Fibroblast of skin of right biceps (primary cell): Measurements from ENCODE around the gene PMEPA1.

ENCODE experiments used
- DNase-seq: peaks from one replicate; pipeline ENCODE4 v3.0.0-alpha.2; 2013

Gene PMEPA1, protein sequence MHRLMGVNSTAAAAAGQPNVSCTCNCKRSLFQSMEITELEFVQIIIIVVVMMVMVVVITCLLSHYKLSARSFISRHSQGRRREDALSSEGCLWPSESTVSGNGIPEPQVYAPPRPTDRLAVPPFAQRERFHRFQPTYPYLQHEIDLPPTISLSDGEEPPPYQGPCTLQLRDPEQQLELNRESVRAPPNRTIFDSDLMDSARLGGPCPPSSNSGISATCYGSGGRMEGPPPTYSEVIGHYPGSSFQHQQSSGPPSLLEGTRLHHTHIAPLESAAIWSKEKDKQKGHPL

DNA sequence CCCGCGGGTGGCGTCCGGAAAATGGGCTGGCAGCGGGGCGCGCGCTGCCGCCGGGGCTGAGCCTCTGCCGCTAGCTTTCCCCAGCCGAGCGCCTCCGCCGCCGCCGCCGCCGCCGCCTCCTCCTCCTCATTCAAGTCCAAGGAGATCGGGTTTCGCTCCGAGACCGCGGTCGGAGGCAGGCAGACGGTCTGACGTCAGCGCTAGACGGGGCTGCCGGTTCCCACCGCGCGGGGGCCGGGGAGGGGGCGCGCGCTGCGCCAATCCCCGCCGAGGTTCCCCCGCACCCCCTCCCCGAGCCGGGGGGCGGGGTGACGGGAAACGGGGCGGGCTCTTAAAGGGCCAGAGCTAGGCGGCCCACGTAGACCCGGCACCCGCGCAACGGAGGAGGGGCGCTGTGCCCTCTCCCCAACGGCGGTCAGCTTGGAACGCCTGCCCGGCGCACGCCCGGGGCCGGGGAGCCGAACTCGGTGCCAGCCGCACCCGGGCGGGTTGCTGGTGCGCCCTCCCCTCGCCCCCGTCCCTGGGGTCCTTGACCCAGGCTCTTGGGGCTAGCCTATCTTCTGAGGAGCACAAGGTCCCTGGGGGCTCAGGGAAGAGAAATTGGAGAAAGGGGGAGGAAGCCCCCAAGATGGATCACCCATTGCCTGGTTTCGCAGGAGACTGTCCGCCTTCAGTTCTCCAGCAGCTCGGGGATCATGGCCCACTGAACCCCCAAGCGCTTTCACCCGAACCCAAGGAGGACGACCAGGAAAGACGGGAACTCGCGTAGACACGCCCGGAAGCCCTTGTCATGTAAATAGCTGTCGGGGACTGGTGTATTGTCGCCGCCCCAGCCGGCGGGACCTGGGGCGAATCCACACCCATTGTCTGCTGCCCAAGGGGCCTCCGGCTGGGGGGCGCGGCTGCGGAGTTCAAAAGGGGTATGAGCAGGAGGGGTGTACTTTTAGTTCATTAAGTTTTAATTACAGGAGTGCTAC is at the start of gene PMEPA1:
Gene PMEPA1, minus strand, starts transcription at position 193 of the 977 bp plus-strand sequence. CDS start 433 bp downstream, outside the sequence.
- peak; percentile 98 for DNase-seq

DNA sequence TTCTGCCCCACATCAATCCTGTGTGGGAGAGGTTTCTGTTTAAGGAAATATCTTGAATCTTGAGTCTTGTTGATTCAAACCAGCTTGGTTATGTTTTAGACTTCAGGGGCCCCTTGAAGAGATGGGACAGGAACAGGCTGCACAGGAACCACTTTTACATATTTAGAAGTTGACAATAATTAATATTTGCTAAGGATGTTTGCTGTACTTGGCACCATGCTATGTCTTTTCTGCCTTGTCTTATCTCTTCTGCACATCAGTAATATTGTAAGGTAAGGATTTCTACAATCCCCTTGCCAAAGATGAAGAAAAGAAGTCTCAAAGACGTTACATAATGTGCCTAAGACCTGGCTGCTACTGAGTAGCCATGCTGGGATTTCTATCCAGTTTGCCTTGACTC is 48.0 kb upstream of the PMEPA1 start:
- no peak for DNase-seq

DNA sequence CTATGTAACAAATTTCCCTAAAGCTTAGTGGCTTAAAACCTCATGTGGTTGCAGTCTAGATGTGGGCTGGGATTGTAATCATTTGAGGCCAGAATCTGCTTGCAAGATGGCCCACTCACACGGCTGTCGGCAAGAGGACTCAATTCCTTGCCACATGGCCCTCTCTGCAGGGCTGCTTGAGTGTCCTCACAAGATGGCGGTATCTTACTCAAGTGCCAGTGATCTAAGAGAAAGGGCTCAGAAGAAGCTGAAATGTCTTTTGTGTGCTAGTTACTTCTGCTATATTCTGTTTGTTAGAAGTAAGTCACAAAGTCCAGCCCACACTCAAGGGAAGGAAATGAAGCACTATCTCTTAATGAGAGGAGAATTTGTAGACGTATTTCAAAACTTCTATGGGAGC is 47.1 kb upstream of the PMEPA1 start:
- DNase-seq = no peak

DNA sequence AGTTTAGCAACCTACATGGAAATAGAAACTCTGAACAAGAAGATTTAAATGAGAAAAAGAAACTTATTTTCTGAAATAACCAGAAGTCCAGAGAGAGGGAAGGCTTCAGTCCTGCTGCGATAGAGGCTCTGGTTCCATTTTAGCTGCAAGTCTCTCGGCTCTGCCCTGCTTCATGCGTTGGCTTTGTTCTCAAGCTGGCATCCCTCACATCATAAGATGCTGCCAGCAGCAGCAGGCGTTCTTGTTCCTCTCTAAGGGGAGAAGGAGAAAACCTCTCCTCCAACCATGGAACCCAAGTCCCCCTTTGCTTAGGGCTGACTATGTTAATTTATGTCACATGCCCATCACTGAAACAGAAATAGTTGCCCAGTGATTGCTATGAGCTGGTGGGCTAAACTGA is 46.4 kb upstream of the PMEPA1 start:
- DNase-seq = no peak

DNA sequence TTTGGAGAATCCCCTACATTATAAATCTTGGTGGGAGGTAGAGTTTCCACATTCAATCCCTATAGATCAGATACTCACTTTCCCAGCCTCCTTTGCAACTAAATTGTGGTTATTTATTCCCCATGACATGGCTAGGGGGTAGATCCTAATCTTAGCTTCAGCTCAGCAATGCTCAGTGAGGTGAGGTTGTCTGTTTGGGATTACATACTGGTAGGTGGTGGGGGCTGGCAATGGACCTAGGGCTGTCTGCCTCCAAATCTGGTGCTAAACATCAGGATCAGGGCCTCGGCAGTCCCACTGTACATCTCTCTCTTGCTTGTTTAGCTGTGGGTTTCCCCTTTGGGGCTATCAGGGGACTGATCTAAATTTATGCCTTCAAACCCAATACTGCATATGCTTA is 45.8 kb upstream of the PMEPA1 start:
- no peak for DNase-seq

DNA sequence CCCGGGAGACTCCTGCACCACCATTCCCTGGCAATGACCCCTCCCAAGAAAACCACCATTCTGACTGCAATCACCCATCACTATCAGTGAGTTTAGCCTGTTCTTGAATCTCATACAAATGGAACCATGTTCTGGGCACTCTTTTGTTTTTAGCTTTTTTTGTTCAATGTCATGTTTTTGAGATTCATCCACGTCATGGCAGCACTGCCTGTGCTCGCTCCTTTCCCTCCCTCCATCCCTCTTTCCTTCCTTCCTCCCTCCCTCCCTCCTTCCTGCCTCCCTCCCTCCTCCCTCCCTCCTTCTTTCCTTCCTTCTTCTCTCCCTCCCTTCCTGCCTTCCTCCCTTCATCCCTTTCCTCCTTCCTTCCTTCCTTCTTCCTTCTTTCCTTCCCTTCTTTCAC is 44.4 kb upstream of the PMEPA1 start:
- DNase-seq = no peak

DNA sequence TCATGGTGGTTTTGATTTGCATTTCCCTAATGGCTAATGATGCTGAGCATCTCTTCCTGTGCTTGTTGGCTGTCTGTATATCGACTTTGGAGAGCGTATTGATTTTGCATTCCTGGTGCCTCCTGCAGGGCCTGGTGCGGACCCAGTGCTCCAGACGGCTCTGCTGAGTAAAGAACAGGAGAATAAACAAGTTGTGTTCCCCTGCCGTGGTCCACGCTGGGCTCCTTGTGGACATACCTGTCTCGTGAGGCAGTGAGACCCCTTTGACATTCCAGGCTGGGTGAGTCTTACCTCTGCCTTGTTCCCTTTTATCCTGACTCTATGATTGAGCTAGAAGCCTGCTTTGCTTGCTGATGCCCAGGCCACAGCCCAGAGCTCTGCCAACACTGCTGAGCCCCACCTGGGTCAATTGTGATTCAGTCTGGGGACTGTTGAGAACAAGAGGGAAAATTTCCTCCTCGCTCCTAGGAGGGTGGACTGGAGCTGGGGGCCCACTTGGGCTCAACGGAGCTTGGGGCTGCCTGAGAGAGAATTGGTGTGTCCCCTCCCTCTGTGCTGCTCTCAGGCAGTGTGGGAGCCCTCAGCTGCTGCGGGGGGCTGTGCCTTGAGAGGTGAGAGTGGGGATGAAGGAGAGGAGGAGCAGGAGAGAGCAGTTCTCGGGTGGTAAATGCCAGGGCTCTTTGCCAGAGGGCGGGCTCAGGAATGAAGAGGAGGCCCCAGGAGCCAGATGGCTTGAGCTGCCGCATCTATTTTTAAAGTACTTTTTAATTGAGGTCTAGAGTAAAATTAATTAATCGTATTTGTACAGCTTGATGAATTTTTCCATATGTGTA is 43.7 kb upstream of the PMEPA1 start:
- no peak for DNase-seq

DNA sequence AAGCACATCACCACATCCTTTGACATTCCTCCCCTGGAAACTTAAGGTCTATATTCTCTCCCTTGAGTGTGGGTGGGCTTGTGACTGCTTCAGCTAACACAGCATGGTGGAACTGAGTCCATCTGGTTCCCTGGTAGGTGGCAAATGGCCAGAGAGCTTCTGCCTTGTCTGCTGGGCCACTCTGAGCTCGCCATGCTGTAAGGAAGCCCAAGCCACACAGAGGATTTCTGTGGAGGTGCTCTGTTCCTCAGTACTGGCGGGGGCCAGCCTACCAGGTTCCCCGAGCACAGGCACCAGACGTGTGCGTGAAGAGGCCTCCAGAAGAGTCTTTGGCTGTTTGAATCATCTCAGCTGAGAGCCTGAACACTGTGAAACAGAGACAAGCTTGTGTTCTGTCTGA is 41.6 kb upstream of the PMEPA1 start:
- DNase-seq = no peak

DNA sequence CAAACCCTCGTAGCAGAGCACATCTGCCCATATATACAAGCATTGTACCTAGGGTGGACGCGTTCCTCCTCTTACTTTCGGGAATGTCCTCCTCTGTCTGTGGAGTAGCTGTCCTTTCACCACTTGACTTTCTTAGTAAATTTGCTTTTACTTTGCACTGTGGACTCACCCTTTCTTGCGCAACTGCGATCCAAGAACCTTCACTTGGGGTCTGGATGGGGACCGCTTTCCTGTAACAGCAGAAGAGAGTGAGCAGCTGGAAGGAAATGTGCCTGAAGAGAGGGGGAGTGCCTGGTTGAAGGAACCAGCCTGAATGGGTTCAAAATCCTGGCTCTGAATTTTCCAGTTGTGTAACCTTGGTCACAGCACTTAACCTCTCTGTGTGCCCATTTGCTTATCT is 40.1 kb upstream of the PMEPA1 start:
- DNase-seq = no peak

DNA sequence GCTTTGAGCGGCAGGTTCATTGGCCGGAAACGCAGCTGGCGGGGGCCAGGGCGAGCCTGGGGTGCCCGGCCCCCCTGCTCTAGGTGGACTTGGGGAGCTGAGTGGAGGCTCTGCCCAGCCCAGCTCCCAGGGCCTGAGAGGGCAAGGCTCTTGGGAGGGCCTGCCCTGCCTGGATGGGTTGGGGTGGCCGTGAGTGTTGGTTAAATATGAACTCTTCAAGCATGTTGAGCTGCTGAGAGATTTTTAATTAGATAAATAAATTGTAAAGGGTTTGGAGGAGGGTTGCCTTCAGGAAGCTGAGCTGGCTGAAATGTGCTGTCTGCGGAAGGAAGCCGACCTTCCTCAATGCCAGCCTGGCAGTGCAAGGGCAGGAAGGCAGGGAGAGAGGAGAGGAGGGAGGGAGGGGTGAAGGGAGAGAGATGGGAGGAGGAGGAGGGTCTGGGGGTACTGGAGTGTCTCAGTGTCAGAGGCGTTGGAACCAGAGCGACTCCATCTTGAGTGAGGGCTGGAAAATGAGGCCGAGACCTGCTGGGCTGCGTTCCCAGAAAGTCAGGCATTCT is 39.4 kb upstream of the PMEPA1 start:
- DNase-seq = no peak

DNA sequence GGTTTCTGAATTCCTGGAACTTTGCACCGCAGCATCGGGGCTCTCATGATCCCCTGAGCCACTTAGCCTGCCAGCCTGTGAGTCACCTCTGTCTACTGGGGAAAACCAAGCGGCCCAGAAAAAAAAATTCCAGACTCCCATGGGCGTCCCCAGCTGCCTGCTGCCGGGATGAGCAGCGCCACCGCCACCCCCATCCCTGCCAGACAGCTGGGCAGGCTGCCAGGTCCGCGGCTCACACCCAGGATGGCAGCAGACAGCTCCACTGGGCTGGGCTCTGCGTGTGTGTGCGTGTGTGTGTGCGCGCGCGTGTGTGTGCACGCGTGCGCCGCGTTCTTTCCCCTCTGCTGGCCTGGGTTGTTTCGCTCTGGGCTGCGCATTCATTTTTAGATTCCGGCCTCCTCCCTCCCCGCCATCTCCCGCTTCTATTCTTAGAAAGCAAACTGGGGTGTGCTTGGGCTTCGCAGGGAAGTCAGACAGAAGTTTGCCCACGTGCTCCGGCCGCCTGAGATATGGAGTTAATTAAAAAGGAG is 38.9 kb upstream of the PMEPA1 start:
- DNase-seq = peak; percentile 87

DNA sequence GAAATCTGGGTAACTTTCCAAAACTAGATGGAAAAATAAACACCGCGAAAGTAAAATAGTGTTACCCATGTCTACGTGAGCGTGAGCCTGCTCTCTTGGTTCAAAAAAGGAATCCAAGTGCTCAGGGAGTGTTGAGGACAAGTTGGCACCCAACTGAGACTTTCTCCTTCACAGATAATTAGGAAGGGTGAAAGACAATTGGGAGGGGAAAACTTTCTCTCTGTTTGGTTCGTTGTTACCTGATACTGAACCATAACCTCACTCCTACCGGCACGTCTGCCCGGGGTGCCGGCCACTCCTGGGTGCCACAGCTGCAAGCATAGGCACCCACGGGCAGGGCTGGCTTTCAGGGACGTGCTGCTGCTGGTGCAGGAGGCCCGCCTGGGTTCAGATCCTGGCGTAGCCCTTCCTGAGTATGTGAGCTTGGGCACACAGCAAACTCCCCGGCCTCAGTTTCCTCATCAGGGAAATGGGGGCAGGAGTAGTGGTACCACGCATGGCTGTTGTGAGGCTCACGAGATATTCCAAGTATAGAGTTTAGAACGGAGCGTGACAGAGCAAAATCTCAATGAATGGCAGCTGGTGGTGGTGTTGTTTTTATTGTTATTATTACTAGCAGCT is 38.2 kb upstream of the PMEPA1 start:
- no peak for DNase-seq

DNA sequence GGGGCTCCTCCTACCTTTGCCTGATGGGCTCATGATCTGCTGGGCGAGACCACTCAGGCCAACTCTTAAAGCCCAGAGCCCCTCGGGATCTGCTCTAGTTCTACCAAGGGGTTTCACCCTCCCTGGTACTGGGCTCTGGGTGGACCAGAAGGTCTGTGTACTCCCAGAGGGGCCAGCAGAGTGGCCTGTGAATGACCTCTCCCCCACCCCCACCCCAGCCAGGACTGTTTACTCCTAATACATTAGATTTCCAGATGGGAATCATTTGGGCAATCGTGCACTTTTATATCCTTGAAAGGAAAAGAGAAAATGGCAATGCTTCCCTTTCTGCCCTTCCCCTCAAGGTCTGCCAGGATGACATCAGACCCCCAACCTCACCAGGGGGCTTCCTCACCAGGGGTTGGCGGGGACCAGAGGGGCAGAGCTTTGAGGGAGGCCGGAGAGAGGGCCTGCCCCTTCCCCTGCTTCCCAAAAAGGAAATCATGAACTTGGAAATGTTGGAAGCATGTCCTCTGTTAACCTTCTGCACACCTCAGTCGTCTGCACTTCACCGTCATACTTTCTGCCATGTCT is 37.1 kb upstream of the PMEPA1 start:
- no peak for DNase-seq

DNA sequence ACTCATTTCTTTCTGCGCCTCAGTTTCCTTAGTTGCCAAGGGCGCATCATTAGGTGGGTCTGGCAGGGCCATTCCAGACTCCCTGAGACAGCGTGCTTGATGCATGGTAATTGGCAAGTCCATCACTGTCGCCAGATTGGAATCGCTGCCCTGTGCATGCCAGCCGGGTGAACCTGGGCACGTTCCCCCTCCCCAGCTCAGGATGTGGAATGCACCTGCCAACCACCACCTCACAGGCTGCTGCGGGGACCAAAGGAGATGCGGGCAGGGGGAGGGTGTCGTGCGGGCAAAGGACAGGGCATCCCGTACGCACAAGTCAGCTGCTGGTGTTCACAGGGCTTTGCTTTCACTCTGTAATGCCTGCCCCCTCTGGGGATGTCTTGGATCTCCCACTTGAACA is 36.4 kb upstream of the PMEPA1 start:
- no peak for DNase-seq

DNA sequence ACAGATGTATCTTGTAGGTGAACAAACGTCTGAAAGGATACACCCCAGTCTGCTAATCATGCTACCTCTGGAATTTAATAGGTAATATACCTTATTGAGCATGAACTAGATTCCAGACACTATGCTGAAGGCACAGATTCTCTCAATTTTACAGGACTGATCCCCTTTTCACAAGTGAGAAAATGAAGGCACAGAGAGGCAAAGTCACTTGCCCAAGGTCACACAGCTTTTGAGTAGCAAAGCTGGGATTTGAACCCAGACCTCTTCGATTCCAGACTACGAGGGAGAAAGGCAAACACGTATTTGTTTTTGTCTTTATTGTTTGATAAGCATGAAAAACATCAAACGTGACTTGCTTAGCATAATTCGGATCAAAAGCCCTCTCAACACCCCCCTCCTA is 34.4 kb upstream of the PMEPA1 start:
- no peak for DNase-seq

DNA sequence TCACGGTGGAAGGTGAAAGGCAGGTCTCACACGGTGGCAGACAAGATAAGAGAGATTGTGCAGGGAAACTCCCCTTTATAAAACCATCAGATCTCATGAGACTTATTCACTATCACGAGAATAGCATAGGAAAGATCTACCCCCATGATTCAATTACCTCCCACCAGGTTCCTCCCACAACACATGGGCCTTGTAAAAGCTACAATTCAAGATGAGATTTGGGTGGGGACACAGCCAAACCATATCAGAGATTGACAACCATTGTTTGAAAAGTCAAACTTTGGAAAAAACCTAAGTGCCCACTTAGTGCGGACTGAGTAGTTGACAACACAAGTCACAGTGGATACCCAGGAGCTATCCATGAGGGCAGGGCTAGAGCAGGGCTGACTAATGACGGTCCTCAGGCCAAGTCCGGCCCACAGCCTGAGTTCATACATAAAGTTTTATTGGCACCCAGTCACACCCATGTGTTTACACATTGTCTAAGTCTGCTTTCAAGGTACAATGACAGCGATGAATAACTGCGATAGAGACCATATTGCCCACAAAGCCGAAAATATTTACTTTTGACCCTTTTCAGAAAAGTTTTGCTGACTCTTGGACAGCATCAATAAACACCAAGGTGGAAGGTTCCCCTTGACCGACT is 33.8 kb upstream of the PMEPA1 start:
- DNase-seq = no peak

DNA sequence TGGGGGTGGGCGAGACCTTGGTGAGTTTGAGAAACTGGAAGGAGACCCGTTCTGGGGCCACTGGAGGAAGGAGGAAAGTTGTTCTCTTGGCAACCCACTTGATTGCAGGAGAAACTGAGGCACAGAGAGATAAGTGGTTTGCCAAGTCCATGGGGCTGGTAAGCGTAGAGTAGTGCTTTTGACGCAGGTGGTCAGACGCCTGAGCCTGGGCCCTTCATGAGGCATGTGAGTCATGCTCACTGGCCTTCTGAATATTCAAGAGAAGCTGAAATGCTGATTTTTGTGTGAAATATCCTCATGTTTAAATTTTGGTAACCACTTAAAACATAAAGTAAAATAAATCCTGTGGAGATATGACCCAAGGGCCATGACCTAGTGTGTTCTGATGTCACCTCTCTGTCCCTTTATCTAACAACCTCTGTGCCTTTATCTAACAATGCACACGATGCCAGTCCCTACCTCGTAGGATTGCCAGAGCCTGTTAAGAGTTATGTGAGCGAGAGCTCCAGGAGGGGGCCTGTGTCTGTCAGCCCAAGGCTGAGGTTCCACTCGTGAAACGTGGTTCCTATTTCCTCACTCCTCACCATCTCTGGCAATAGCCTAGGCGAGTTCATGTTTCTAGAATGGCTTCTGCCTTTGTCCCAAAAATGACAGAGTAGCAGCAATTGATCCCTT is 32.8 kb upstream of the PMEPA1 start:
- DNase-seq = no peak

DNA sequence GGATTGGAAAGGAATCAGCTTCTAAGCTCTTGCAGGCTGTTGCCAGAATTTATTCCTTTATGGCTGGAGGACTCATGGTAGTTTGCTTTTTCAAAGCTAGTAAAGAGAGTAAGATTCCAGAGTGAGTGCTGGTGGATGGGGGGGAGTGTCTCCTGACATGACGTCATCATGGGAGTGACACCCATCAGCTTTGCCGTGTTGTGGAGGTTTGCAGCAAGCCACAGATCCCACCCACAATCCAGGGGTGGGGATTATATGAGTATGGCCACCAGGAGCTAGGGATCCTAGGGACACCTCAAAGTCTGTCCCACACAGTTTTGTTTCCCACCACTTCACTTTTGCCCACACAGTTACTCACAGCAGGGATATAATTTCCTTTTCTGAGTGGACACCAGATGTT is 28.7 kb upstream of the PMEPA1 start:
- peak; percentile 24 for DNase-seq

DNA sequence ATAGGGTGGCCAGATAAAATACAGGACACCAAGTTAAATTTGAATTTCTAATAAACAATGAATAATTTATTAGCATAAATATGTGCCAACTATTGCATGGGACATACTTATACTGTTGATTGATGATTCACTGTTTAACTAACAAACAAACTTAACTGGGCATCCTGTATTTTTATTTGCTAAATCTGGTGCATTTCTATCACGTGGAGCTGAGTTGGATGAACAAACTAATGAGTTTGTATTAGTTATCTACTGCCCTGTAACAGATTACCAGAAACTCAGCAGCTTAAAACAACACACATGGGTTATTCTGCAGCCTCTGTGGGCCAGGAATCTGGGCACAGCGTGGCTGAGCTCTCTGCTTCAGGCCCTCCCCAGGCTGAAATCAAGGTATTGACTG is 28.2 kb upstream of the PMEPA1 start:
- no peak for DNase-seq

DNA sequence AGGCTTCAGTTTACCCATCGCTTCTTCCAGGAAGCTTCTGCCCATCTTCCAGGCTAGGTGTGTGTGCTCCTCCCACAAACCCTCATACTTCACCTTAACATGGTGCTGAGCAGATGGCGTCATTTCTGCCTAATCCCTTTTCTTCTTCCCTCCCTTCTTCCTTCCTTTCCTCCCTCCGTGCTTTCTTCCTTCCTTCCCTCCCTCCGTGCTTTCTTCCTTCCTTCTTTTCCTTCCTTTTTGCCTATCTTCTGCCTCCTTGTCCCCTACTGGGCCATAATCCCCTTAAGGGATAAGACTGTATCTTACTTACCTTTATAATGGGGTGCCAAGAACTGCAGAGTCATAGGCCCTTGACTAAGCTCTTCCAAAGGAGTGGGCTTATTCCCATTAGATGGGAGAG is 27.5 kb upstream of the PMEPA1 start:
- DNase-seq = no peak
